Cerebellar cortex (tissue), 1 donor: ENCODE measurements around the gene ARNT2.

Experiments
- DNase-seq: peaks from one replicate; pipeline ENCODE4 v3.0.0-alpha.2; 2015; ENCODE audit warnings: low spot score

Gene ARNT2

DNA sequence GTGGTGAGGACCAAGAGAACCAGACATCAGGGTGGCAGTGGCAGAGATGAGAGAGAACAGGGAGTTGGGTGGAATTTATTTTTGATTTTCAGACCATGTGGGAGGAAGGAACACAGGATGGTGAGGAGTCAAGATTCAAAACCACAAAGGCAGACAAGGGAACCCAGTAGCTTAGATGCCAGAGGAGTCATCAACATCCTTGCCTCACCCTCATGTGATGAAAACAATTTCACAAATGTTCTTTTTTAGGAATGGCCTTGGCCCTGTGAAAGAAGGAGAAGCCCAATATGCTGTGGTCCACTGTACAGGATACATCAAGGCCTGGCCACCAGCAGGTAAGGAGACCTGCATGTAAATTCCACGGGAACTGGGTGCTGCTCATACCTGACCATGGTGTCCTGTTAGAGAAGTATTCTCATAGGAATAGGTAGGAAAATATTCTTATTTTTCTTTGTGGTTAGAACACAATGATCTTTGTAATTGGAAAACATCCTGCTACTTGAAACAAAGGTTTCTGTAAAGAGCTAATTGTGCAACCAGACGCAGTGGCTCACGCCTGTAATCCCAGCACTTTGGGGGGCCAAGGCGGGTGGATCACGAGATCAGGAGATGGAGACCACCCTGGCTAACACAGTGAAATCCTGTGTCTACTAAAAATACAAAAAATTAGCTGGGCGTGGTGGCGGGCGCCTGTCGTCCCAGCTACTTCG is 110.0 kb downstream of the ARNT2 start:
- DNase-seq = no peak

DNA sequence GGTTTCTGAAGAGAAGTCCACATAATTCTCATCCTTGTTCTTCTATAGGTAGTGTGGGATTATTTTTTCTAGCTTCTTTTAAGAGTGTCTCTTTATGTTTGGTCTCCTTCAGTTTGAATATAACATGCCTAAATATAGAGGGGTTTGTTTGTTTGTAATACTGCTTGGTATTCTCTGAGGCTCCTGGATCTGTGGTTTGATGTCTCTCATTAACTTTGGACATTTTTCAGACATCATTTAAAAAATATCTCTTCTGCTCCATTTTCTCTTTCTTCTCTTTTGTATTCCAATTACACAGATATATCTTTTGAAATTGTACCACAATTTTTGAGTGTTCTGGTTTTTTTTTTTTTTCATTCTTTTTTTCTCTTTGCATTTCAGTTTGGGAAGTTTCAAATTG is 113.1 kb downstream of the ARNT2 start:
- DNase-seq = no peak

GRCh38 chr15:80518522-80518921 is 114.3 kb downstream of the ARNT2 start:
- no peak for DNase-seq

DNA sequence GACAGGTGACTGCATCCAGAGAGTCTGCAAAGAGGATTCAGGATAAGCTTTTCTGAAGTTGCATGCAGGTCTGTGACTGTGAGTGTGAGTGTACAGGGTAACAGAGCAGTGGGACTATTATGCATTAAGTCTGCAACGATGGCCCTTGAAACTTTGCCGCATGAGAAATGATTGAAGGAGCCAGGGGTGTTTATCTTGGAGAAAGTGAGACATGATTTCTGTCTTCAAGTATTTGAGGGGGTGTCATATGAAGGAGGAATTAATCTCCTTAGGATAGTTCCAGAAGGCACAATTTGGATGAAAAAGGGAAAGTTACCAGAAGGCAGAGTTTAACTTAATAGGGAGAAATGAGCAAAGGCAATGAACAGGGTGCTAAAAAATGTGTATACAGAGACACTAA is 119.6 kb downstream of the ARNT2 start:
- no peak for DNase-seq

DNA sequence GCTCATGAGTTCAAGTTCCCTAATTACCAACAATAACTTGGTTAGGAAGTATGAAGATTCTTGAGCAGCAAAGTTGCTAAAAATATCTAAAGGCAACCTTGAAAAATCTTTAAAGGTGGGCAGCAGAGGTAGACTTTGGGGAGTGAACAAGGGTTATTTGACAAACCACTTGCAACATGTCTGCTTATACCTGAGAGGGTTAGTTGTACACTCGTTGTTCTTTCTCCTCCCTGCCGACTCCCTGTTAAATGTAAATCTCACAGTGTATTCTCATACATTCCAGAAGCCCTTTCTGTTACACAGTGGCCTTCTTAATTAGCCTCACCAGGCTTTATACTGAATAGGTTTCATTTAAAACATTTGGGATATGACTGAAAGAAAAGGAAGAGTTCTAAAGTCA is 121.7 kb downstream of the ARNT2 start:
- DNase-seq = no peak

DNA sequence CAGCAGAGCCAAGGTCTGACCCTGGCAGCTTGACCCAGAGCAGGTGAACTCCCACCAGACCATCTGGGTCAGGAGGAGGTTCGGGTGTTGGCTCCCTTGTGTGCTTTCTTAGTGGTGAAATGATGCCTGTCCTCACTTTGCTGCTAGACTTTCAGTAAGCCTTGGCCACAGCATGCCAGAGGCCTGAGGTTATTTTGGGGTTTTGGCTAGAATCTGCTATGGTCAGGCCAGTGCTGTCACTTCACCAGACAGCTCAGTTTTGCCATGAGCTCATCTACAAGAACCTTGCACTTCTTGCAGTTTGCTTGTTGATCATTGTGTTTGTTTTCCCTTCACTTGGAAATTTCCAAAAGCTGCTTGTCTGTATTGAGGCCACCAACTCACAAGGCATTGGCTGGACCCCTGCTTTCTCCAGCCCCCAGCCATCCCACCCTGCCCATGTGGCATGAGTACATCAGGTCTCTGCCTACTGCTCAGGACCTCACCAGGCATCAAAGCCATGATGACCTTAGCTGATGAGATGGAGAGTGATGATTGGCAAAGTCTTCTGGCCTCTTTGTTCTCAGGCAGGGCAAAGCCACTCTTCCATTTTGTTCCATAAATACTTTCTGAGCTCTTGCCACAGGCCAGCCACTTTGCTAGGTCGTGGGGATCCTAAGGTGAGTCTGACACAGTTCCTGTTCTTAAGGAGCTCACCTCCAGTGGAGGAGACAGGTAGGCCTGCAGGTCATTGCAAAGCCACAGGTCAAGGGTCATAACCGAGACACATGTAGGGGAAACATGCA is 122.6 kb downstream of the ARNT2 start:
- DNase-seq = peak; percentile 8

DNA sequence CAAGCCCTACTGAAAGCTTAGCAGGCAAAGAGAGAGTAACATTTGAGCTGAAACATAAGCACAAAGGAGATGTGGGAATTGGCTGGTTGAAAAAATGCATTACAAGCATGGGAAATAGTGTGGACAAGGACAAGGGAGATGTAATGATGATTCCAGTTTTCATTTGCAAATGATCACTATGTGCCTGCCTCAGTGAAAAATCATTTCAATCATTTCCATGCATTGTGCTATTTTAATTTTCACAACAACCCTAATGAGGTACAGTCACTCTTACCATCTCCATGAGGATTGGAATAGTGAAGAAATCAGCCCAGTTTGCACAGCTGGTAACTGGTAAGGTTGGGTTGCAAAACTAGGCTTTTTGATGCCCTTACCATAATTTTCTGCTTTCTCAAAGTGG is 123.2 kb downstream of the ARNT2 start:
- no peak for DNase-seq

- no peak for DNase-seq
Measured at GRCh38 chr15:80527961-80528360, 123.8 kb downstream of the ARNT2 start.

- no peak for DNase-seq
Measured at GRCh38 chr15:80530737-80531365, 126.7 kb downstream of the ARNT2 start.

DNA sequence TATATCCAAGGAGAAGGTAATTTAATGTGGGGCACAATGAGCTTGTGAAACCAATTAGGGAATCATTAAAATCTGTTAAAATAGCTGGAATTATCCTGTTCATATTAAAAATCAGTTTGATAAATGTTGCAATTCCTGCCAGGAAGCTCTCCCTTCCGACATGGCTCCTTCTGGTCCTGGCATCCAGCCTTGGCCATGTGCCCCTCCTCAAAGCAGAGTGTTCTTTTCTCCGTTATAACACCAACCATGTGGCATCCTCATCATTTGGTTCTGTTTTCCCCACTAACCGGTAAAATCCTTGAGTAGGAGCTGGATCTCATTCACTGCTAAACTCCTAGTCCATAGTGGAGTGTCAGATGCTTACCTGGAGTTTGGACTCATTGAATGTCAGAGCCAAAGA is 127.2 kb downstream of the ARNT2 start:
- peak; percentile 79 for DNase-seq

GRCh38 chr15:80531796-80532195 is 127.6 kb downstream of the ARNT2 start:
- no peak for DNase-seq

- no peak for DNase-seq
Measured at GRCh38 chr15:80533790-80534333, 129.7 kb downstream of the ARNT2 start.

GRCh38 chr15:80536231-80536630 is 132.0 kb downstream of the ARNT2 start:
- no peak for DNase-seq

GRCh38 chr15:80536716-80537115 is 132.5 kb downstream of the ARNT2 start:
- DNase-seq = no peak

GRCh38 chr15:80545078-80545477 is 140.9 kb downstream of the ARNT2 start:
- no peak for DNase-seq

GRCh38 chr15:80547264-80547663 is 143.1 kb downstream of the ARNT2 start:
- no peak for DNase-seq

DNA sequence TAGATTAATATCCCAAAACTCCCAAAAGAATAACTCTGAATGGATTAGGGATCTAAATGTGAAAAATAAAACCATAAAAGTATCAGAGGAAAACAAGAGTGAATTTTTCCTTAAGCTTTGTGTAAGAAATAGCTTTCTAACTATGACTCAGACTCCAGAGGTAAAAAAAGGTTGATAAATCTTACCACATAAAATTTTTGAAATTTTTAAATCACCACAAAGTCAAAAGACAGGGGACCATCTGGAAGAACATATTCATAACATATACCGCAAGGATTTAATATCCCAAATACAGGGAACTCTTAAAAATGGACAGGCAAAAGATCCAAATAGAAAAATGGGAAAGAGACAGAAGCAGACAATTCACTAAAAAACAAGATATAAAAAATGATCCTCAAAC is 145.0 kb downstream of the ARNT2 start:
- DNase-seq = no peak

DNA sequence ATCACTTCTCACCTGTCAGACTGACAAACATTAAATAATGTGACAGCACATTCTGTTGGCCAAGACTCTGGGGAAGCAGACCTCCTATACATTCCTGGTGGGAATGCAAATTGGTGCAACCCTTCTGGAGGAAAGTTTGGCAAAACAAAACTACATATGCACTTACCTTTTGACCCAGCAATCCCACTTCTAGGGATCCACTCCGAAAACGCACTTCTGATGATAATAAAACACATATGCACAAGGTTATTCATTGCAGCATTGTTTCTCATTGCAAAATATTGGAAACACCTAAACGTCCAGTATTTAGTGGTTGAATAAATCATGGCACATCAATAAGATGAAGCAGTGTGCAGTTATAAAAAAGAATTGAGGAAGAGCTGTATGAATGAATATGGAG is 145.5 kb downstream of the ARNT2 start:
- DNase-seq = no peak

GRCh38 chr15:80550219-80550907 is 146.2 kb downstream of the ARNT2 start:
- no peak for DNase-seq

GRCh38 chr15:80550908-80551260 is 146.7 kb downstream of the ARNT2 start:
- no peak for DNase-seq

DNA sequence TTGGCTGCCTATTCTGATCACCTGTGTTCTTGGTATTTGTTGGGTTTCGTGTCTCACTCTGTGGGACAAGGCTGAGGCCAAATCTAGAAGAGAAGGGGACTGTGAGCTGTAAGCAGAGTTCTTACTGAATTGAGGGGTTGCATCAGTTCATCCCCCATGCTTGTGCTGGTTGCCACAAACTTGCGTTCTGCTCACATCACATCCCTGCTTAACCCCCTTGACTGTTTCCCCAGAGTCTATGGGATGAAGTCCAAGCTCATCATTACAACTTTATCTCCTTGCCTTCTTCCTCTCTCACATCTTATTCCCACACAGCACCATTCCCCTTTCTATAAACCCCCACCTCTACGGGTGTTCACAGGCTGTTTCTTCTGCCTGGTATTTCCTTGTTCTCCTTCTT is 147.2 kb downstream of the ARNT2 start:
- DNase-seq = no peak

- DNase-seq = no peak
Measured at GRCh38 chr15:80554560-80554959, 150.4 kb downstream of the ARNT2 start.
